Stimulated activated CD4-positive, alpha-beta T cell treated with anti-CD3 and anti-CD28 coated beads, TNF-alpha, amount 100 ng/mL, for 24 hours (primary cell): Measurements from ENCODE around the gene NFKBIL1.

Source experiments
- DNase-seq, 3 experiments: peaks; one replicate each; pipeline ENCODE4 v3.0.0-alpha.2; 2020; ENCODE audit warnings: low read depth in 3 of 3

The NFKBIL1 gene

DNA sequence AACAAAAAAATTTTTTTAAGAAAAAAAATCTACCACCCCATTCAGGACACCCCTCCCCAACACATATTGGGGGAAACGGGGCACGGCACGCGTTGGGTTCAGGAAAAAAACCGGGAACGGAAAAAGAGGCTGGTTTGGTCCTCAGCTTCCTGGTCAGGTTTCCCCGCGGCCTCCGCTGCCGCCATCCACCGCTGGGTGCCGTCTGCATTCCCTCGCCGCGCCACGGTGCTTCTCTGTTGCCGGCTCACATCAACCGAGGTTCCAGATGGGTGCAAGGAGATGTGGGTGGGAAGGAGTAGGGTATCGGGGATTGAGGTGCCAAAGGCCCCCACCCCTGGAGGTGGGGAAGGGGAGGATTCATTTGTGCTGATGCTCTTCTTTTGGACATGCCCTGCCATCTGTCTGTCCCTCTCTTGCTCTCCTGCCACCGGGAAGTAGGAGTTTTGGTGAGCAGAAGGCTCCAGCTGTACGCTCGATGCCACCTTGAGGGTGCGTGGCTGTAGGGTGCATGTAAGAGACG, 12.8 kb upstream of the NFKBIL1 start:
- DNase-seq, result no peak

DNA sequence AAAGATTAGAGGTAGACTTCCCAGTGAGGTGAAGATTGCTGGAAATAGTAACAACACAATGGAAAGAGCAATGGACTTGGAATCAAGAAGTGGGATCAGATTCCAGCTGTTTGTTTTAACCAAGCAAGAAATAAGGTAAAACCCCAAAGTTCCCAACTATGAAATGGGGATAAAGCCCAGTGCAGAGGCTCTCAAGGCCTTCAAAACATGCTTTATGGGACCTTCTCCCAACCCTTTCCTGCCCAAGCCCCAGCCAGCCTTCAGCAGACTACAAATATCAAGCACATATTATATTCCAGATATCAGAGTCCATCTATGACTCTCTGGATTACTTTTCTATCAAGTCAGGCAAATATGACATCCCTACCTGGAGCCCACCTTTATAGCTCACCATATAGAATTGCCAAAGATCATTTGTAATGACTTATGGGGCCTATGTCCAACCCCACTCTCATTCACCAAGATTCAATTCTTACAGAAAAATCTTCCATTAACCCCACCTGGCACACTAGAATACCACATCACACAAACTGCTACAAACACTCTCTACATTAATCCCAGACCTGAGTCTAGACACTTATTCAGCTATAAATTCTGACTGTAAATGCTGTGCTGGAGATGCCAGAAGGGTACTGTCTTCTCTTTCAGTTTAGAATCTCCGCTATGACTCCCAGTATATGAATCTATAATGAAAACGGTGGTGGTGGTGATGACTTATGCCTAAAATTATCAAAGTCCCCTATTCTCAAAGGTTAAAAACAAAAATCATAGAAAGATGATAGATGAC, 11.7 kb upstream of the NFKBIL1 start:
- DNase-seq, result no peak

DNA sequence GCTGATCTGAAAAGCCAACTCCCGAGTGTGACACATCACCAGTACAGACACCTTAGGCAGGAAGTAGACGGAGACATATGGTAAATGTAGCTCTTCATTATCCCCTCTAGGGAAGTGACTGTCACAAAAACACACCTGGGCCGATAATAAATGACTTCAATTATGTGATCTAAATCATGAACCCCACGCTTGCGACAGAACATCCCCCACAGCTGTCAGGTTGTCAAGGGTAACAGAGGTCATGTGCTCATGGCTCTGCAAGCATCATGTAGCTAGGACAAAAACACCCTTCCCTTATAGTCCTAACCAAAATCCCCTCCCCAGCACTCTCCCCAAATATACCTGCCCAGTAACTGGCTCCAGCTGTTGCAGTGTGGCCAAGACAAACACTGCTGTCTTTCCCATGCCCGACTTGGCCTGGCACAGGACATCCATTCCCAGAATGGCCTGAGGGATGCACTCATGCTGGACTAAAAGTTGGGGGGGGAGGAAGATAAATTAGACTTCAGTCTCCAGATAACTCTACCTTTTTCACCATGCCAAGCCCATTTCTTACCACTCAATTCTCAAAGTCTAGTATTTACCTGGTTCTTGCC, 8.5 kb upstream of the NFKBIL1 start:
- DNase-seq, result no peak

DNA sequence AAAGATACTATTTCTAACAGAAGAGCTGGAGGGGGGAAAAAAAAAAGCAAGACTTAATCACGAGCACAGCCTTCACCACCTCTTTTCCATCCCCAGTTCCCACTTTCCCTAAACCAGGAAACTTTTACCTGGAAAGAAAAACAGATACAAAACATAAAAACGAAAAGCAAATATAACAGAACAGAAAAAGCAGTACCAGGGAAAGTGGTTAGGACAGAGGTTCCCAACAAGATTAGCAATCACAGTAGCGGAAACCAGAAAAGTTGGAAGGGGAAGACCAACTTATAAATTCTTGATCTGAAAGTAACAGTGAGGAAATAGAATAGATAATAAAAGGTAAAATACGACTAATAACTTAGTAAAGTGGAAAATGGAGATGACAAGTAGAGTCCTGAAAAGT, 6.8 kb upstream of the NFKBIL1 start:
- DNase-seq, result no peak

DNA sequence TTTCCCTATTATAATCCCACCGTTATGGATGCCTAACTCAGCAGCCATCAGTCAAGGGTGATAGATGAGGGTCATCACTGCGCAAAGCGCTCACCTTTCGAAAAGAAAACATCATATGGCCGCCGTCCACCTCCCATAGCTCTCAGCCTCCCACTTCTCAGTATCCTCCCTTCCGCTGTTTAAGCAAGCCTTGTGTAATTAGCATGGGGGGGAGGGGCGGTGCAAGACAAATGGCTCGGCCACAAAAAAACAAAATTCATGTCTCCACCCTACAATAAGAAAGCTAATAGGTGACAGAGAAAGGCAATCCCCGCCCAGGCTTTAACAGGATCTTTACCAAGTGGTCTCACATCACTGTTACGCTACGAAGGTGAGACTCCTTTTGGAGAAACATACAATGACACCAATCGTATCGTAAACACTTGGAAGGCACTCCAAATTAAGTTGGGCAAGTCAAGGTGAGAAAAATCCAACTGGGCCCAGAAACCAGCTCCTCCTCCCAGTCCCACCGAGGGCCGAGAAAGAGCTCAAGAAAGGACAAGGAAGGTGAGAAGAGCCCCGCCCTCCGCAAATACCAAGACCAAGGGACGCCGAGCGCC, 6.2 kb upstream of the NFKBIL1 start:
- DNase-seq, result peak in 2 of 3 experiments; percentile 46 to 58

DNA sequence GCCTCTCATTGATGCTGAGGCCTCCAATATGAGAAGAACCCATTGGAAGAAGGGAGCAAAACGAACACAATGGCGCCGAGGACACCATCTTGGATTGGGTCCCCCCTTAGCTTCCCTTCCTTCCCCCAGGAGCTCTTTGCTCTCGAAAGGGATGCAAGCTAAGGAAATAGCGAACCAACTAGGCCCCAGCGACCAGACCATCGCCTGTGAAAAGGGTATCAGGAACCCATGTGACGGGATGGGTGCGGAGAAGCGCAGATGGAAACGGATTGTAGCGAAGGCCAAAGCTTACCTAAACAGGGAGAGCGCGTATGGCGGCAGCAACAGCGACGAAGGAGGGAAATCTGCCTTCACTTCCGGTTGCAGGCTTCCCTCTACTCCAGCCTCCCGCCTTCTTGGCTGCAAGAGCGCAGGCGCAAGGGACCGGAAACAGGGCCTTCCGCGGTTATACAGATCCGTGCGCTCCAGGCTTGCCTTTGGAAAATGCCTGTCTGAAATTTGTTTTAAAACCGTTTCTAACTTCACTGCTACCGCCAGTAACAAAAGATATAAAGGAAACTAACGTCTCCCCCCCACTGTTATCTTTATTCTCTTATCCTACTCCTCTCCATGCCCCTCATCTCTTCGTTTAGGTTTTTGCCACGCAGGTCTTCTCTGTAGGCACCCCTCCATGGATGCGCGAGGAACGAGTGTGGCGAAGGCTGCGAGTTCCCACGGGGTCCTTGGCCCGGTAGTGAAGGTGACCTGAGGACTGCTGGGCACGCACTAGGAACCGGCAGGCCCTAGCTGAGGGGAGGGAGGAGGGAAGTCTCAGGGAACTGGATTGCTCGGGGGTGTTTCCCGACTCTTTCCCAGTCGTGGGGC, 5.5 kb upstream of the NFKBIL1 start, which contains the start of gene DDX39B:
Gene DDX39B, minus strand, starts transcription at position 346 of the 864 bp plus-strand sequence. CDS start 1,471 bp downstream, outside the sequence.
- DNase-seq, result peak; percentile 84 to 91 (median 87)

DNA sequence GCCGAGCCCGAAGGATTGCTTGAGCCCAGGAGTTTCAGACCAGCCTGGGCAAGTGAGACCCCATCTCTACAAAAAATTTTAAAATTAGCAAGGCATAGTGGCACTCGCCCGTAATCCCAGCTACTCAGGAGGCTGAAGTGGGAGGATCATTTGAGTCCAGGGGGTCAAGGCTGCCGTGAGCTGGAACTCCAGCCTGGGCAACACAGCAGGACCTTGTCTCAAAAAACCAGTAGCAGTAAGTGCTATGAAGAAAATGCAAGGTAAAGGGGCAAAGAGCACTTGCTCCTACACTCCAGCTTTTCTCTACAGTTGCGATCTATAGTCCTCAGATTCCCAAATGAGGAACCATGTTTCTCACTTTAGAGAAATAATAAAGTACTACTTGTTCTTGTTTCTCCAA, 3.8 kb upstream of the NFKBIL1 start:
- no peak for DNase-seq

DNA sequence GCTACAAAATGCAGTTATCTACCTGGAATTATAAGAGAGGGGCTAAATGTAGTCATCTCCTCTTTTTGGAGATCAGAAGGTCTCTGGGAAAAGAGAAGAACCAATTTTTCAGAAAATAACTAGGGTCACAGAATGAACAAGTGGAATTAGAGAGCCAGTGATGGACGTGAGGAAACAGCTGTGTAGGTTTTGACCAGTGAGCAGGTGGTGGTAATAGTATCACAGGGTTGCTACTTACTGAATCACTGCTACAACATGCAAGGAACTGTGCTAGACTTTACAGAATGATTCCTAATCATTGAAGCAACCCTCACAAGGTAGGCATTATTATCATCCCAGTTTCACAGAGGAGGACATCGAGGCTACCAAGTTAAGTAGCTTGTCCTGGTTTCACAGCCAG, 2.7 kb upstream of the NFKBIL1 start:
- DNase-seq, result no peak

DNA sequence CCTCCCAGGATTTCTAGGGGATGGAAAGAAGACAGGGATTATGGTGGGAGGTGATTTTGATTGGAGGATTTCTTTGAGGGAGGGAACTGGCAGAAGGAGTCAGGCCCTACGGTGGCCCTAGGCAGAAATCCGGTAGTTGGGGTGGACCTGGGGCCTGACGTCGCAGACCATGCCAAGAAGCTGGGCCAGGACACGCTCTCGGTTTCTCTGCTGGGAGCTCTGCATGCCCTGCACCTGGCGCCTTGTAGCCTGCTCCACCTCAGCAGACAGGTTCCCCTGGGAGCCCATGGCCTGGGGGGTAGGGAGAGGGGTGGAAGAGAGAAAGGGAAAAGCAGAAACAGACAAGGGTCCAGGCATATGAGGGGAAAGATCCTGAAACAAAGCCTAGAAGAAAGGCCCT, 2.1 kb upstream of the NFKBIL1 start:
- DNase-seq, result no peak

DNA sequence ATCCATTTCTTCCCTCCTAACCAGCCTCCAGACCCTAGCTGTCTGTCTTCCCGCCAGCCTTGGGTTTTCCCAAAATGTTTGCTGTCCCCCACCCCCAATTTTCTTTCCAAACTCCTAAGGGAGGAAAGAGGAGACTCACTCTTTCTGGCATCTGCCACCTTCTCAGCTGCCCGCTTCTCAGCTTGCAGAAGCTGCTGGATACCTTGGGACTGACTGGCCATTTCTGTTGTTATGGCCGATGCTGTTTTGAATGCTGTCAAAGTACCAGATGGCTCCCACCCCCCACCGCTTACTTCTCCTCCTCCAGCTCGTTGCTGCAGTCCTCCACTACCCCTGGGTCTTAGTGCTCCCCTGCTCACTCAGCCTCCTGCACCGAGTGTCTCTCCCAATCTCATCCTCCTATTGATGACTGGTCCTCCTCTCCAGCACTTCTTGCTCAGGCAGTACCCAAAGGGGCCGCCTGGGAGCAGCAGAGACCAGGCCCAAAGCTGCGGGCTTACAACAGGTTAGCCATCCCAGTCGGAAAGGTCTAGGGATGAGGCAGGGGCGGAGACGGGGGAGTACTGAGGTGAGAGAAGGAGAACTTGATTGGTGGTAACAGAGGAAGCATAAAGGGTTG, 960 bp upstream of the NFKBIL1 start, which contains the start of gene ATP6V1G2:
Gene ATP6V1G2, minus strand, starts transcription at position 270 of the 619 bp plus-strand sequence. Its CDS starts 49 bp downstream, at position 221.
- DNase-seq, result peak; percentile 73 to 92 (median 73)

DNA sequence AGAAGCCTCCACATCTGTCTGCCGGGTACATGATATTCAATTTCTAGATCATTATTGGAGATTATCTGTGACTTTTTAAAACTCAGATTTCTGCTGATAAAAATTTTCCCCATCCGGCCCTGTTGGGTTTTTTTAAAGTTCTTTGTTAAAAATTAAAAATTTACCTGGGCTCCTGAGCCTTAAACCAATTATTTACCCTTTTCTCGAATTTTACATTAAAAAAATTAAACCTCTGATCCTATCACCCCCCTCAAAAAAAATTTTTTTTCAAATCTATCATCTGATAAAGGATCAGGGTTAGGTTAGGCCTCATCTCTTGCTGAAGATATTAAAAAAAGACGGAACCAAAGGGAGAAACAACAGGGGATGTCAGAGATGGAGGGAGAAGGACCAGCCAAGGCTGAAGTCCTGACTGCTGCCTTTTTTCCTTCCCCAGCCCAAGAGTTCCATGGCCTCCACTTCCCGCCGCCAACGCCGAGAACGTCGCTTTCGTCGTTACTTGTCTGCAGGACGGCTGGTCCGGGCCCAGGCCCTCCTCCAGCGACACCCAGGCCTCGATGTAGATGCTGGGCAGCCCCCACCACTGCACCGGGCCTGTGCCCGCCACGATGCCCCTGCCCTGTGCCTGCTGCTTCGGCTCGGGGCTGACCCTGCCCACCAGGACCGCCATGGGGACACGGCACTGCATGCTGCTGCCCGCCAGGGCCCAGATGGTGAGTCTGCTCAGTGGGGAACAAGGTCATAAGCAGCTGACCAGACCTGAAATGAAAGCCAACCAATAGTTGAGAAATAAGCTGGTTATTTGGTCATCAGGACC, 527 bp downstream of the NFKBIL1 start:
- DNase-seq, result no peak

DNA sequence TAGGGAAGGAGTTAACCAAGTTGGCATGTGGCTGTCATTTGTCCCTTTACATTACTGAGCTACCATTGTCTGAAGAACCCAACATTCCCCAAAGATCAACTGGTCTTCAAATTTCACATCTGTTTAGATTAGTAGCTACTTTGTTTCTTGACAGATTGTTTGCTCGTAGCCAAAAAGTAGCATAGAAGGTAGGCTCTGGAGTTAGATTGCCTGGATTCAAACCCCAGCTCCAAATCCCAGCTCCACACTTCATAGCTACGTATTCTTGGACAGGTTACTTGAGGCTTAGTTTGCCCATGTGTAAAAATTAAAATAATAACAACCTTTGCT, 1.1 kb downstream of the NFKBIL1 start:
- no peak for DNase-seq

DNA sequence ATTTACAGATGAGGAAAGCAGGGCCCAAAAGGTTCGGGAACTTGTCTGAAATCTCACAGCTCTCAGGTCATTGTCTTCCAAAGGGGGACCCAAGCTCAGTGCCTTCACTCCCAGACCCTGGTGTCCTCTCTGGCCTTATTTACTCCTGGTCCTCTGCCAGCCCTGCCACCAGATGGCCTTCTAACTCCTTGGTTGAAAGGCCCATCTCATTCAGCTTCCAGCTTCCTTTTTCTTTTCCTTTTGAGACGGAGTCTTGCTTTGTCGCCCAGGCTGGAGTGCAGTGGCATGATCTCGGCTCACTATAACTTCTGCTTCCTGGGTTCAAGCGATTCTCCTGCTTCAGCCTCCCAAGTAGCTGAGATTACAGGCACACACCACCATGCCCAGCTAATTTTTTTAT, 4.0 kb downstream of the NFKBIL1 start:
- DNase-seq, result peak in 2 of 3 experiments; percentile 54 to 59

DNA sequence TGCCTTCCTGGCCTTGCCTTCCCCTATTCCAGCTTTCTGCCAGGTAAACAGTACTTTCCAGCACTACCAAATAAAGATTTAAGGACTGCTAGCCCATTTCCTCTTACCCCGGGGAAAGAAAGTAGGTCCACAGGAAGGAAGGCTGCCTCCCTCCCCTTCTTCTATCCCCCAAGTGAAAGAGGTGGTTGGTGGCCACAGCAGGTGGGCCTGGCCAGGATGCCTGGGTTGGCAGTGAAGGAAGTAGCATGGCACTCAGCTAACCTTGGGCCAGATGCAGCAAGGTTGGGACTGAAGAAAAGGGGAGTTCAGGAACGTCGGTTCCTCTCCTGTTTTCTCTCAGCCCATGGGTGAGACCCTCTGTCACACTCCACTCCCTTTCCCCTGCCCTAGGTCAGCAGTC, 8.9 kb downstream of the NFKBIL1 start:
- DNase-seq, result no peak

DNA sequence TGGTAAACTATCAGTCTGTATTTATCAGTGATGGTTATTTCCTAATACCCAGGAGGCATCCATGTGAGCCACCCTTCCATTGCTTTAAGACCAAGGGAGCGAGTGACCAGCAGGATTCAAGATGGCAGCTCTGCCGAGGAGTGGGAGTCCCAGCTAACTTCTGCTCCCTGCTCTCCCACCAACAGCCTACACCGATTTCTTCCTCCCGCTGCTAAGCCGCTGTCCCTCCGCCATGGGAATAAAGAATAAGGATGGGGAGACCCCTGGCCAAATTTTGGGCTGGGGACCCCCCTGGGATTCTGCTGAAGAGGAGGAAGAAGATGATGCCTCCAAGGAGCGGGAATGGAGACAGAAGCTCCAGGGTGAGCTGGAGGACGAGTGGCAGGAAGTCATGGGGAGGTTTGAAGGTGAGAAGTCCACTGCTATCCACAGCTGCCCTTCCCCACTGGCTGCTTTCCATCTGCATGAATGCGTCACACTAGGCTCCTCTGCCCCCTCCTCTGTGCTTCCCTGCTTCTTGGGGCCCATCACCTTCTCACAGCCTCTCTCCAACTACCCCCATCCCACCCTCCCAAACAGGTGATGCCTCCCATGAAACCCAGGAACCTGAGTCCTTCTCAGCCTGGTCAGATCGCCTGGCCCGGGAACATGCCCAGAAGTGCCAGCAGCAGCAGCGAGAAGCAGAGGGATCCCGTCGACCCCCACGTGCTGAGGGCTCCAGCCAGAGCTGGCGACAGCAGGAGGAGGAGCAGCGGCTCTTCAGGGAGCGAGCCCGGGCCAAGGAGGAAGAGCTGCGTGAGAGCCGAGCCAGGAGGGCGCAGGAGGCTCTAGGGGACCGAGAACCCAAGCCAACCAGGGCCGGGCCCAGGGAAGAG, 10.3 kb downstream of the NFKBIL1 start:
- no peak for DNase-seq

DNA sequence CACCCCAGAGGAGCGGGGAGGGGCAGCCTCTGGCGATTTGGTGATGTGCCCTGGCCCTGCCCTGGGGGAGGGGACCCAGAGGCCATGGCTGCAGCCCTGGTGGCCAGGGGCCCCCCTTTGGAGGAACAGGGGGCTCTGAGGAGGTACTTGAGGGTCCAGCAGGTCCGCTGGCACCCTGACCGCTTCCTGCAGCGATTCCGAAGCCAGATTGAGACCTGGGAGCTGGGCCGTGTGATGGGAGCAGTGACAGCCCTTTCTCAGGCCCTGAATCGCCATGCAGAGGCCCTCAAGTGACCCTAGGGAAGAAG, 10.9 kb downstream of the NFKBIL1 start:
- DNase-seq, result no peak

DNA sequence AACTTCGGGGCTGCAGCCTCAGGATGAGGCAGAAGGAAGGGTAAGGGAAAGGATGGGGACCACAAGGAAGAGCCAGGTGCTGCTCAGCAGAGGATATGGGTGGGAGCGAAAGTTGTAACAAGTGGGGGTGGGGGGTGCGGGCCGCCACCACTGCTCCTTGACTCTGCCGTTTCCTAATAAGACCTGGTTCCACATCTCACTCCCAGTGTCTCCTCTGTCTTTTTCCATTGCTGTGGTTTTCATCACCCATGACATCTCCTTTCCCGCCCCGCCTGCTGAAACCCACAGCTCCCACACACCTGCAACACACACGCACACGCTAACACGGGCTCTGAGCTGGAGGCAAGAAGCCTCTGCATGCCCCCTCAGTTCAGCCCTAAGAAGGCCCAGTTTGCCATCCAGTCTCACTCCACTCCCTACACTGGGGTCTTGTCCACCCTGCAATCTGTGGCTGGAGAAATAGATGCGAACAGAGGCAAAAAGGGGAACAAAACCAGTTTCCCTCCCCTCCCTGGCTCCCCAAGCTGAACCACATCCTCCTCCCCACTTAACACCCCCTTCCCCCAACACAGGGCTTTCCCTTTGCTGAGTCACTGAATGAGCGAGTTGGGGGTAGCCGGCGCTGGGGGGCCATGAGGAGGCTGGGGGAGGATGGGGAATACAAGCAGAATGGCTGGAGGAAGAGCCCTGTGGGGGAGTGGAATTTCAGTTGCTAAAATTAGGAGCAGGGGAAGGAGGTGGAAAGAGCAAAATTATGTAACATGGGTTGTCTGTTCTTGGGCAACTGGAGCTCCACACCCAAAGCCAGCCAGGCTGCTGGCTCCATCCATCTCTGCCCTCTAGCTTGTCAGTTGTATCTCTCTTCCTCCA, 11.5 kb downstream of the NFKBIL1 start:
- DNase-seq, result peak in 2 of 3 experiments; percentile 61 to 80

DNA sequence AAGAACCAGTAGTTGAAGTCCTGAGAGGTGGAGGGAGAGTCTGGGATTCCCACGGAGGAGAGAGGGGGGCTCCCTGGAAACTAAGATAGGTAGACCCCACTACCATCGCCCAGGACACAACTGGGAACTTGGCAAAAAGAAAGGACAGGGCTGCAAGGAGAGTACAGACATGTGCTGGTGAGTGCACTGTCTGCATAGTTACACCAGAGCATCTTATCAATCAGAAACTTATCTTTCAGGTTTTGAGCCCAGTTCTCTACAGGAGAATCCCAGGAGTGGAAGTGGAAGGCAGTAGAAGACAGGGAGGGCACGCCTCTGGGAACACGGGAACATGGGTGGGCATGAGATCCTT, 12.2 kb downstream of the NFKBIL1 start:
- no peak for DNase-seq
